GM18951 (cell line): ENCODE results near the gene GCGR.
"Not testable (repeated sequence)": the region's sequence is repeated elsewhere in the genome, so short reads cannot be mapped to it uniquely, and the experiment has no call there.

ENCODE experiments used
- POLR2A ChIP-seq: IDR thresholded peaks from 4 replicates; pipeline ENCODE4 v1.6.1; 2011; ENCODE audit warnings: mild to moderate bottlenecking; ENCODE audit not compliant: insufficient read length, insufficient read depth; ENCODE audit errors: extremely low read depth
- in situ Hi-C: fragments of 300-500 bp; cut with MboI; formaldehyde crosslinking; loops from one replicate; pipeline ENCODE4 v1.12.0; 2022; ENCODE audit warnings: low sequenced_read_pairs, mixed read lengths, inconsistent platforms; ENCODE audit not compliant: unreplicated experiment

GCGR gene

DNA sequence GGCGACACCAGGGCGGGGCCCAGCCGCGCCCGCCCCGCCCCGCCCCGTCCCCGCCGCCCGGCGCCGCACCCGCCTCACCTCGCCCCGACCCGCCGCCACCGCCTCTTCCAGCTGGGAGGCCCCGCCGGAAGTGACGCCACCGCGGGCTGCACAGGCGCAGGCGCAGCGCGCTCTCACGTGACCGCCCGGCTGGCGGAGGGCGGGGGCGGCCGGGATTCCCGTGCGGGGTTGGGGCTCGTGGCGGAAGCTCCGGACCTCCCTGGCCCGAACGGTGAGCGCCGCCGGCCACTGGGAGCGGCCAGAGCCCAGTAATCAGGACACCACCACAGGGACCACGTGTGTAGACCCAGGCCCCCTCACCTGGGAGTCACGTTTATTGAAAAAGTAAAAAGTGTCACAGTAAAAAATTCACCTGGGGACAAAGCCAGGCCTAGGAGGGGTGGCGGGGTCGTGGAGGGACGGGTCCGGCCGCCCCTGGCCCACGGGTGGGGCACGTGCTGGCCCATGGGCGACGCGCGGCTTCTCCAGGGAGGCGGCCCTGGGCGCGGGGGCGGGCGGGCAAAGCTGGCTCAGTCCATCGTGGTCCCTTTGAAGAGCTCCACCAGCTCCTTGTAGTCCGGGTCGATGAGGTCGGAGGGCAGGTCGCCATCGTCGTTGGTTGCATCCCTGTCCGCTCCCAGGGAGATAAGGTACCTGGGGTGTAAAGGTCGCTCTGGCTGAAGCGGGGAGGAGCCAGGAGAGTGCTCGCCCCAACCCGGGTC lies 29.4 kb downstream of the GCGR start, which contains the start of gene MCRIP1:
Gene MCRIP1 (minus strand): TSS at position 132 of the 761 bp plus-strand sequence. CDS start 8,785 bp downstream, outside the sequence.
- in situ Hi-C loops = no loop called here
- peak; percentile 82 for TF ChIP-seq POLR2A

DNA sequence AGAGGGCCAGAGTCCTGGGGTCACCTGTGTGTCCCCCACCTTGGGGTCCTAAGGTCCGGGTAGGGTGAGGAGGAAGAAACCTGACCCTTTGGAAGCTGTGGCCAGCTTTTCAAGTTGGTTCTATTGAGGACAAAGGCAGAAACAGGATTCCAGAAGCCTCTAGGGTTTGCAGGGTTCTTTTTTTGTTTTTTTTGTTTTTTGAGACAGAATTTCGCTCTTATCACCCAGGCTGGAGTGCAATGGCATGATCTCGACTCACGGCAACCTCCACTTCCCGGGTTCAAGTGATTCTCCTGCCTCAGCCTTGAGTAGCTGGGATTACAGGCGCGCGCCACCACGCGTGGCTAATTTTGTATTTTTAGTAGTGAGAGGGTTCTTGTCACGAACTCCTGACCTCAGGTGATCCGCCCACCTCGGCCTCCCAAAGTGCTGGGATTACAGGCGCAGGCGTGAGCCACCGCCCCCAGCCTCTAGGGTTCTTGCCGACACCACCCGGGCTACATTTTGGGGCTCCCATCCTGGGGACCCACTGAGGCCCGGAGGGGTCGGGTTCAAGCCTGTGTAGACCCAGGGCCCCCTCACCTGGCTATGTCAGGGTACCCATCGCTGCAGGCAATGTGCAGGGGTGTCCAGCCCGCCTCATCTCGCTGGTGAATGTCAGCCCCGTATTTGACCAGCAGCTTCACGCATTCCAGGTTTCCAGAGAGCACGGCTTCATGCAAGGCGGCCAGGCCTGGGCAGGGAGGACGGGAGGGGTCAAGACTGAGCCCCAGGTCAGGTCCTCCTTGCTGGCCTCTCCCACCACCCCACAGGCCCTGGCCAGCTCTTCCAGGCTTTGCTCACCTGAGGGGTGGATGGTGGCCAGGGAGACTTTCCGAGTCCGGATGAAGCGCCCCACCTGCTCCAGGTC lies 30.2 kb downstream of the GCGR start:
- in situ Hi-C loops = no loop called here
- TF ChIP-seq POLR2A = no peak

DNA sequence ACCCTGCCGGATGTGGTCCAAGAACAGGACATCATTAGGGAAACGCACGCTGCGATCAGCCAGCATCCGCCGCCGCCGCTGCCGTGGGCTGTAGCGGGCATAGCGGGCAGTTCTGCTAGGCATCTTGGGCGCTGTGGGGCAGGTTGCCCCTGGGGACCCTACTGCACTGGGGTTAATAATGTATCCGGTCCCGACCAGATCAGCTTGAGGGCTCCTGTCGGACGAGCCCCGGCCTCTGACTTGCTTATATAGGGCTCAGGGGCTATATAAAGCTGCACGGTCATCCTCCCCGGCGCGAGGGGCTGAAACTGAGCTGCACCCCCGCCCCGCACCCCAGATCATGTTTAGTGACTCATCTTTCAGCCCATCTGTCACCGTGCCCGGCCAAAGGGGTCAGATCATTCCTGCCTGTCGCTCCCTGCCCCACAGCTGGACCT lies 30.9 kb downstream of the GCGR start, which contains the start of gene PPP1R27:
Gene PPP1R27 (minus strand): TSS at position 220 of the 437 bp plus-strand sequence. CDS start 97 bp downstream, at position 123.
- TF ChIP-seq POLR2A = no peak
- in situ Hi-C loops = no loop called here

DNA sequence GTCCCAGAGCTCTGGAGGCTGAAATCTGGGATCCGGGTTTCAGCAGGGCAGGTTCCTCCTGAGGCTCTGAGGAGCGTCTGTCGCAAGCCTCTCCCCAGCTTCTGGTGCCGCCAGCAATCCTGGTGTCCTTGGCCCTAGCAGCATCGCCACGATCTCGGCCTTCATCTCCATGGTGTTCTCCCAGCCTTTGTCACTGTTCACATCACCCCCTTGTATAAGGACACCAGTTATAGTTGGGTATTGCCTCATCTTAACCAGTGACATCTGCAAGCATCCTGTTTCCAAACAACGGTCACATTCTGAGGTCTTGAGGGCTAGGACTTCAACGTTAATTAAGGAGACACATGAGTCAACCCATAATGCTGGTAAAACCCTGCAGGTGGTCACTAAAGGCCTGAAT lies 33.7 kb downstream of the GCGR start:
- in situ Hi-C loops = no loop called here

DNA sequence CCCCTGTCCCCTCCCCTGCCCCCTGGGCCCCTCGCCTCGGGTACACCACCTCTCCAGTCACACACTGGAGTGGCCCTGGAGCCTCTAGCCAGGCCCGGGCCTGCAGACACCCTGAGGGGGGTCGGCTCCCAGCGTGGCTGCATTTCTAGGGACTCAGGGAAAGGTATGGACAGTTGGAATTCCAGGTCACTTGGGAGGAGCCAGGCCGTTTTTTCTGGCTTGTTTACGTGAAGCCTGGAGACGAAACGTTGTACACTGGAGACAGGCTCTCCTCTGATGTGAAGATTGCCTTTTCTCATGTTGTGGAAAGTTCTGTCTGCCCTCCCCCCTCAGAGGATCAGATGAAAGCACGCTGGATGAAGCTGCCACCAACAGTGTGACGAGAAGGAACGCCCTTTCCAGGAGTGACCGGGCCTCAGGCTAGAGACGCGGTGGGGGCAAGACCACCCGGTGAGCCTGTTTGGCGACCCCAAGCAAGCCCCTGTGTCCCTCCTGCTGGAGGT lies 34.9 kb downstream of the GCGR start:
- TF ChIP-seq POLR2A = no peak
- in situ Hi-C loops = no loop called here

More for the DNA sequence above, 33.7 kb downstream of the GCGR start:
- no peak for TF ChIP-seq POLR2A

DNA sequence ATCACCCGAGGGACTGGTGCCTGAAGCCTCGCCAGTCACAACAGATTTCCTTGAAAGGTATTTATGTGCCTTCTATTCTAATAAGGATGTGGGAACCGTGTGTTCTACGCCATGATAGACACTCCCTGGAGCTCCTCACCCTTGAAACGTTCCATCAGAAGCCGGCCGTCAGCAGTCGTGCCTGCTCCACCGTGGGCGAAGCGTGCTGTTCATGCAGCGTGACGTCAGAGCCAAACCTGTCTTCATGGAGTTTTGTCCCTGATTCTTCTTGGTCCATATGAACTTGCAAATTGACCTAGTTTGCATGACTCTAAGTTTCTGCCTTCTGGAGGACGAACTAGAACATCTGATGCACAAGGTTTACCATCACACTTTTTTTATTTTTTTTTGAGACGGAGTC lies 35.4 kb downstream of the GCGR start:
- TF ChIP-seq POLR2A = no peak
- in situ Hi-C loops = no loop called here

DNA sequence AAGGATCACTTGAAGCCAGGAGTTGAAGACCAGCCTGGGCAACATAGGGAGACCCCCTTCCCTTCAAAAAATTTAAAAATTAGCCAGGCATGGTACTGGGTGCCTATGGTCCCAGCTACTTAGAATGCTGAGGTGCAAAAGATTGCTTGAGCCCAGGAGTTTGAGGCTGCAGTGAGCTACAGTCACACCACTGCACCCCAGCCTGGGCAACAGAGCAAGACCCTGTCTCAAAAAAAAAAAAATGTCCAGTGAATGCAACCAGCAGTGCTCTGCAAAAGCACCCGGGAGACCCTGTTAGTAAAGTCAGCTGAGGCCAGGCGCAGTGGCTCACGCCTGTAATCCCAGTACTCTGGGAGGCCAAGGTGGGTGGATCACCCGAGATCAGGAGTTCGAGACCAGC lies 36.1 kb downstream of the GCGR start:
- in situ Hi-C loops = not testable (repeated sequence)

DNA sequence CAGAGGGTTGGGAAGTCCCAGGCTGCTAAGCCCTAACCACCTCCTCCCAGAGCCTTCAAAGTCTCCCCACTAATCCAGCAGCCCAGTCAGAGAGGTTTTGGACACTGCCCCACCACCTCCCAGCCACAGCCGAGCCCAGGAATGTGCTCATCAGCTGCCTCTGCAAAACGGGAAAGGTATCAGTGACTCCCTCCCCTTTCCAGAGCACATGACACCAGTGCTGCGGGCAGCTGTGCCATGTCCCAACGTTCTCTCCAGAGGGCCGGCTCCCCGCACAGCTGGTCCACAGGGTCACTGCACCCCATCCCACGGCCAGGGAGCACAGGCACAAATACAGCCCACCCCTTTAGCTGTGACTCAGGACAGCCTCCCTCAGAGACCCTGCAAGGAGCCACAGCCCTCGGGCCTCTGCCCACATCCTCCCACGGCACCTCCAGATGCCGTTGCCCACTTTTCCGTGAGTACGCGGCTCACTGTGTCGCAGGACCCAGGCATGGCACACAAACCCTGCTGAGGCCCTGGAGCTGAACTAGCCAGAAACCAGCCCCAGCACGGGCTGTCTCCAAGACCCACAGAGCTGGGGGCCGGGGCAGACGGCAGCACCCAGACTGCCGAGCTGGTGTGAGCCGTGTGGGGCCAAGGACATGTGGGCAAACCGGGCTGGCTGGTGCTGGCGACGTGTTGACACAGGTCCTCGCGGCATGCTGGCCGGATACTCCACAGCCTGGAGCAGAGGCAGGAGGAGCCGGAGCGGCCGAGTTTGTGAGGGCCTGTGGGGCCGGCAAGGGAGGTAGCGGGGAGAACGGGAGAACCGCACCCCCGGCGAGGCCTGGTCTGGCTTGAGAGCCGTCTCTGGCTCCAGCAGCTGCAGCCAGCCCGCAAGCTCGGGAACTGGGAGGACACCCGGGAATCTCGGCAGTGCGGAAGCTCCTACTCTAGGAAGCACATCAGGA lies 37.2 kb downstream of the GCGR start:
- no peak for TF ChIP-seq POLR2A
- in situ Hi-C loops = no loop called here

DNA sequence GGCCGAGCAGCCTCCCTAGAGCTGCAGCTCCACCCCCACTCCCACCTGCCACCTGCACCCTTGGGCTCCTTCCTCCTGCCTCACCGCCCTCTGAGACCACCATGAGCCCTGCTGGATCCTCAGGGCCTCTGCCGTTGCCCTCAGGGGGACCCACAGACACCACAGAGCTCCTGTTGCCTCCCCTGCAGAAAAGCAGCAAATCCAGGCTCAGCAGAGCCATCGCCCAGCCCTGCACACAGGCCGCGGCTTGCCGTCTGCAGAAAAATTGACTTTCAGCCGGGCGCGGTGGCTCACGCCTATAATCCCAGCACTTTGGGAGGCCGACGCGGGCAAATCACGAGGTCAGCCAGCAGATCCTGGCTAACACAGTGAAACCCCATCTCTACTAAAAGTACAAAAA lies 37.9 kb downstream of the GCGR start:
- in situ Hi-C loops = no loop called here
- TF ChIP-seq POLR2A = no peak

DNA sequence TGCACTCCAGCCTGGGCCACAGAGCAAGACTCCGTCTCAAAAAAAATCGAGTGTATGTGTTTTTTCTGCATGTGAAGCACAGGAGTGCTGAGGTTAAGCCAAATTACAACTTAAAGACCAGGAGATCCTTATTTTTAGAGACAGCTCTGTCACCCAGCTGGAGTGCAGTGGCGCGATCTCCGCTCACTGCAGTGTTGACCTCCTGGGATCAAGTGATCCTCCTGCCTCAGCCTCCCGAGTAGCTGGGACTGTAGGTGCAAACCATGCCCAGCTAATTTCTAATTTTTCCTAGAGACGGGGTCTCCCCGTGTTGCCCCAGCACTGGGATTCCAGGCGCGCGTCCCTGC lies 38.4 kb downstream of the GCGR start:
- in situ Hi-C loops = no loop called here
- TF ChIP-seq POLR2A = no peak

DNA sequence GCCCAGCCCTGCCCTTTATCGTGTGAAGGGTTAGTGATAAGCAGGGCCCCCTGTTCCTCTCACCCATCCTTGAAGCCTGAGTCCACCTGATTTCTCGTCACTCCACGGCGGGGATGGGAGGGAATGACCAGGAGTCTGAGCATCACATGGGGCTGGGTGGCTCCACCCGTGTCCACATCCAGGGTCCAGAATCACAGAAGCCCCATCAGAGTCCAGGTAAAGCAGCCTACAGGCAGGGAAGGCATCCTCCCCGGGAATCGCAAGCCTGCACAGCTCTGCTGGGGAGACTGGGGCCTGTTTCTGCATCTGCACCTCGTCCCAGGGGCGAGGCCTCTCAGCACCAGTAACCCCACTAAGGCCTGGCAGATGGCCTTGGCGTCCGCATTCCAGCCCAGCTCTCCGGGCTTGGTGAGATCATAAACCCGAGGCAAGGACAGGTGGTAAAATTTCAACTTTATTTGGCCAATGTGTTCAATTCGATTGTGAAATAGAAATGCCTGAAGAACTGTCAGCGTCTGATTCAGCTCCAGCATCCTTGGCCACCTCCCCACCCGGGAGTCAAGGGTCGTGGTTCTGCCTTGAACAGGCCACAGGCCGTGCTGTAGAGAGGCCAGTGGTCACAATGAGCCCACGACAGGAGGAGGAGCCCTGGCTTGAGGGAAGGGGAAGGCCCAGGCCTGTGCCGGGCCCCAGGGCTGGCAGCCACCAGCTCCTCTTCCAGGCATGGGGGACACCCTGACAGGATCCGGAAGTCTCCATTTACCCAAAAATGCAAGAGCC lies 39.0 kb downstream of the GCGR start:
- TF ChIP-seq POLR2A = peak; percentile 18
- in situ Hi-C loops = no loop called here

DNA sequence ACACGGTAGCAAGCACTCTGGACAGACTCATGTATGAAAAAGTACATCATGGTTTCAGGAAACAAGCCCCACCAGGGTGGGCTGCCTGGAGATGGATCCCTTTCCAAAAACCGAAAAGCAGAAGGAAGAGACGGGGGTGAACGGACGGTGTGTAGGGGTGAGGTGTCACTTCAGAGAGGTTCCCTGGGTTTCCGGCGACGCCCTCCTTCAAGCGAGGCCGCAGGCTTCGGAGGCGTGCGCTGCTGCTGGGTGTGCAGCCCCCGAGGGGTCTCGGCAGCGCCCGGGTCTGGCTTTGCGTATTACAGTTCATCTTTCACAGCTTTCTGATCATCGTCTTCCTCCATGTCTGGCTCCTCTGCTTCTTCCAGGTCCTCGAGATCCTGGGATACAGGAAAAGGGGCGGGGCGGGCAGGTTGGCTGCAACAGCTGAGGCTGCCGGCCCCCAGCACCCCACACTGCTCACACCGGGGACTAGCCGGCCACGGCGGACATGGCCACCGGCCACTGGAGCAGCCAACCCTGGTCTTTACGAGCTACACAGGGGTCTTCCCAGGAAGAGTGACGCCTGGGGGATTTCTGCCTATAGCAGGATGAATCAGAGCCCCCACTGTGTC lies 39.9 kb downstream of the GCGR start:
- in situ Hi-C loops = no loop called here
- peak; percentile 26 for TF ChIP-seq POLR2A
